C4-2B (cell line): ENCODE measurements around the gene AIFM2.

Experiments
- CTCF ChIP-seq: fragments of 450-650 bp; conservative IDR thresholded peaks from 2 replicates; pipeline ENCODE4 v1.5.1; 2017; ENCODE audit warnings: mild to moderate bottlenecking
- ZFX ChIP-seq: fragments of 450-650 bp; IDR thresholded peaks from 2 replicates; pipeline ENCODE4 v1.6.1; 2017

GRCh38 chr10:70139997-70140250 is 7.3 kb upstream of the AIFM2 start:
- TF ChIP-seq CTCF: no peak
- no peak for TF ChIP-seq ZFX
